GM19372 (cell line): ENCODE measurements around the gene IFITM10.
"Not testable (repeated sequence)": the region's sequence is repeated elsewhere in the genome, so short reads cannot be mapped to it uniquely, and the experiment has no call there.

Source experiments
- ATAC-seq: cut with Tn5 transposase; IDR thresholded peaks from one replicate; pipeline ENCODE4 v1.9.1; 2021; ENCODE audit warnings: mild to moderate bottlenecking, low read depth, moderate library complexity; ENCODE audit not compliant: unreplicated experiment

Gene IFITM10

DNA sequence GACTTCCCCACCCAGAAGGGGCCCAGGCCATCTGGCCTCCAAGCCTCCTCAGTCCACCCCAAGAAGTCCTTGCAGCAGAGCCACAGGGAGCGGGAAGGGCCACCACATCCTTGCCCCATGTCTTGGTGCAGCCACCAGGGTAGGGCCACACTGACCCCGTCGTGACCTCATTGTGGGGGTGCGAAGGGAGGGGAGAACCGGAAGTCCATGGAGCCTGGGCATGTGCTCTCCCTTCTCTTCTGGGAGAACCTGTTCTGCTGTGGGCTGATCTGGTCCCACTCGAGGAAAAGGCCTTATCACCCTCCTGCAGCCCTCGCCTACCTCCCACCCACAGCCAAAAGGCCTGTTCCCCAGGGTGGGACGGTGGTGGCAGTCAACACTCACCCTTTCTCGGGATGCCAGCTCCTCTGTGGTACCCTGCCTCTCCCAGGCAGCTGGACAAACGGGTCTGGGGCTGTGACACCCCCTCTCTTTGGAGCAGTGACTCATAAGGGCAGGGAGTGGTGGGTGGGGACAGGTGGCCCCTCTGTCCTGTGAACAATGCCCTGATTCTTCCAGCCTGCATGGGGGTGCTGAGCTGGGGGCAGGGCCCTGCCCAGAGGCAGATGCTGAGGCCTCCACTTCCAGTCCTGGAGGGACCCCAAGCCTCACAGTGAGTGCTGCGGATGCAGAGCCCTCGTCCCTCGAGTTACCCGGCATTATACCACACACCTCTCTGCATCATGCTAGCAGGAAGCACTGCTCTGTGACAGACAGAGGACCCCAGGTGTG is 27.9 kb upstream of the IFITM10 start:
- ATAC-seq, result no peak

DNA sequence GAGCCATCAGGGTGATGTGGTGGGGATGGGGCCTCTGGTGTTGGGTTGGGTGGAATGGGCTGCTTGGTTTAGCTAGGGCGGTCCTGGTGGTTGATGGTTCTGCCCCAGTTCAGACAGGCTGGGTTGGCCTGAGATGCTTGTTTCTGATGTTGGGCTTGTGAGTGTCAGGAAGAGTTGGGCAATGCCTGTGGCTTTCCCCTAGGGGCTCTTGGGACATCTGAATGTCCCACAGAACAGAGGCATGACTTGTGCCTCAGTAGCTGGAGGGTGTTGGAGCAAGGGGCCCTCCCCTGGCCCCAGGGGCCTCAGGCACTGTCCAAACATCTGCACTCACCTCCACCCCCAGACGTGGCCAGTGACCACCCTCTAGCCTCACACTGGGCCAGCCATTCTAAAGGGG is 27.3 kb upstream of the IFITM10 start:
- ATAC-seq, result no peak

DNA sequence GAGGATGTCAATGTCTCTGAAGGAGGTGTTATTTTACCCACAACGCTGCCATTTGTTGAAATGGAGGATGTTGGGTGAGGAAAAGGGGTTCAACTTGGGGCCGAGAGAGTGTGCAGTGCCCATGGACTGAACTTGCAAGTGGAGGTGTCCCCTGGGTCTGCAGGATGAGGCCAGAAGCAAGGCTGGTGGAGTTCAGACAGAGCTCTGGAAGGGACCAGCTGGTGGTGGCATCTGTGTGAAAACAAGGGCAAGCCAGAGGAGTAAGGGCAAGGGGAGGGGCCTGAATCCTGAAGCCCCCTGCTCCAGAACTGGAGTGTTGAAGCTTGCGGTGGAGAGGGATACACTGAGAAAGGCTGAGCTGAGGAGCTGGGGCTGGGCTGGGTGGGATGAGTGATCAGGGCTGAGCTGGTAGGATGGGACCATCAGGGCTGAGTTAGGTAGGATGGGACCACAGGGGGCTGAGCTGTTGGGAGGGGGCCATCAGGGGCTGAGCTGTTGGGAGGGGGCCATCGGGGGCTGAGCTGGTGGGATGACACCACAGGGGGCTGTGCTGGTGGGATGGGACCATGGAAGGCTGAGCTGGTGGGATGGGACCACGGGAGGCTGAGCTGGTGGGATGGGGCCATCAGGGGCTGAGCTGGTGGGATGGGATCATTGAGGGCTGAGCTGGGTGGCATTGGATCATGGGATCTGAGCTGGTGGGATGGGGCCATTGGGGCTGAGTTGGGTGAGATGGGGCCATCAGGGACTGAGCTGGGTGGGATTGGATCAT is 26.7 kb upstream of the IFITM10 start:
- no peak for ATAC-seq

DNA sequence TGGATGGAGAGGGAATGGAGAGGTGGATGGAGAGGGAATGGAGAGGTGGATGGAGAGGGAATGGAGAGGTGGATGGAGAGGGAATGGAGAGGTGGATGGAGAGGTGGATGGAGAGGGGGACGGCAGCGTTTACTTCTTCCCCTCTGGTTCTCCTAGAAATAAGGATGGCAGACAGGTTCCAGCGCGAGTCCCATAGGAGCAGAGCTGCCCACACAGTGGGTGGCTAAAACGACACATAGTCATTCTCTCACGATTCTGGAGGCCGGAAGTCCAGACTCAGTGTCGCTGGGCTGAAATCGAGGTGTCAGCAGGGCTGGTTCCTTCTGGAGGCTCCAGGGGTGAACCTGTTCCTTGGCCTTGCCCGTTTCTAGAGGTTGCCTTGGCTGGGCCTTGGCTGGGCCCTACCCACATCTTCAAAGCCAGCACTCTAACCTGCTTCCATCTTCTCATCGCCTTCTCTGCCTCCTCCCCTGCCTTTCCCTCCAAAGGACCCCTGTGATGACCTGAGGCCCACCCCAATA is 26.0 kb upstream of the IFITM10 start:
- no peak for ATAC-seq

DNA sequence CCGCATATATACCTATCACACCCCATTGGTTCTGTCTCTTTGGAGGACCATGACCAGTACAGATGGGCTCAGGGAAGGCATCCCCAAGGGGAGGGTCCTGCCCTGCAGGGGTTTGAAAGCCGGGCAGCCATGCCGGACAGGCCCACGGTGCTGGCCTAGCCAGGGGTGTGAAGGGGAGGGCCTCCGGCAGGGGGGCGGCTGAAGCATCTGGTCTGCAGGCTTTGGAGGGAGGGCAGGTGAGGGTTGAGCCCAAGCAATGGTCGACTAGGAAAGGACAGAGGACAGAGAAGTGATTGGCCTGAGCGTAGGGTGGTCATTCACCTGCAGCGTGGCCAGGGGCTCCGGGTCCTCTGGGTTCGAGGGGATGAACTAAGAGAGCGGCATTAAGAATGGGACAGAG is 24.5 kb upstream of the IFITM10 start:
- ATAC-seq, result no peak

DNA sequence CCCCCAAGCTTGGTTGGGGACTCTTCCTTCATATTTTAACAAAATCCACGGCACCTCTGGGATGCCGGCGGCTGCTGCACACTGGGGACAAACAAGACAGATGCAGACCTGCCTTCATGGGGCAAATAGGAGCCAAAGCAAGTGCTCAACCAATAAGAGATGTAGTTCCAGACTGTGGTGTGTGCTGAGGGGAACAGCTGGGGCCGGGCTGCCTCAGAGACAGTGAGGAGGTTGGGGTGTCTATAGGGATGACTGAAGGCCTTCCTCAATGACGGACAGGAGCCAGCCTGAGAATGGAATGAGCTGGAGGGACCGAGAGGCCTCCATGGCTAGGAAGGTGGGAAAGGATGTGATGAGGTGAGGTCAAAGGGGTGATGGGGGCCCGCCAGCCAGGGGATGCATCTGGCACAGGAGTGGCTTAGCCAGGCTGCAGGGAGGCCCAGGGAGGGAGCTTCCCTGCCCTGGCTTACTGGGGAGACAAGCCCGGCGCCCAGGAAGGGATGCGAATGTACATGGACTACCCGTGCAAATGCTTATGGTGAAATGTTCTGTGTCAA is 23.7 kb upstream of the IFITM10 start:
- no peak for ATAC-seq

DNA sequence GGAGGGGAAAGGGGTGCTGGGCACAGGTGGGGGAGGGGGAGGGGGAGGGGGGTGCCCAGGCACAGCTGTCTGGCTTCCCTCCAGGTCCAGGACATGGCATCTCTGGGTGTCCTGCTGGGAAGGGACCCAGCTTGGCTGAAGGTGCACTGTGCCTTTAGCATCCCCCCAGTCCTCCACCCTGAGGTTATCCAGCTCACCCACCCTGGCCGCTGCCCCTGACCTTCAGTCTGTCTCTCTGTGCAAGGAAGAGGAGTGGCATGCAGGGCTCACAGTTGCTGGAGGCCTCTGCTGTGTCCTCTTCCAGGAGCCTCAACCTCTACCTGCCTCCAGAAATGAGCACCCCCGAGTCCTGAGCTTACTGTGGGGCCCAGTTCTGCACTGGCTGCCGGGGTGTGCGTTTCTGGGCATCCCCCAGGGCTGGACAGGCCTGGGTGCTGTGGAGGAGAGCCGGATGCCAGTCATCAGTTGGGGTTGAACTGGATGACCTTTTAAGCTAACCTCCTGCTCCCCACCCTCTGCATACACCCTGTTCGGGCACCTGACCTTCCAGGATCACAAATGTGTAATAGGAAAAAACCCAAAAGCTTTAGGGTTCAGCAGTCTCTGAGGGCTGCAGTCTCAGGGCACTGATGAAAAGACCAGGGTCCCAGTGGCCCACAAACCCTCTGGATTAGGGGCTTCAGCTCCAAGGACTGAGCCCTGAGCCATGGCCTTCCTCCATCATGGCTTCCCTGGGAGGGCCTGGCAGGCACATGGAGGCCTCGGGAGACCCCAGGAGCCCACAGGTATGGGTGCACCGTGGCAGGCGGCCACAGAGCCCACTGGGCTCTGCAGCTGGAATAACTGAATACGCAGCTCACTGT is 23.0 kb upstream of the IFITM10 start:
- no peak for ATAC-seq

DNA sequence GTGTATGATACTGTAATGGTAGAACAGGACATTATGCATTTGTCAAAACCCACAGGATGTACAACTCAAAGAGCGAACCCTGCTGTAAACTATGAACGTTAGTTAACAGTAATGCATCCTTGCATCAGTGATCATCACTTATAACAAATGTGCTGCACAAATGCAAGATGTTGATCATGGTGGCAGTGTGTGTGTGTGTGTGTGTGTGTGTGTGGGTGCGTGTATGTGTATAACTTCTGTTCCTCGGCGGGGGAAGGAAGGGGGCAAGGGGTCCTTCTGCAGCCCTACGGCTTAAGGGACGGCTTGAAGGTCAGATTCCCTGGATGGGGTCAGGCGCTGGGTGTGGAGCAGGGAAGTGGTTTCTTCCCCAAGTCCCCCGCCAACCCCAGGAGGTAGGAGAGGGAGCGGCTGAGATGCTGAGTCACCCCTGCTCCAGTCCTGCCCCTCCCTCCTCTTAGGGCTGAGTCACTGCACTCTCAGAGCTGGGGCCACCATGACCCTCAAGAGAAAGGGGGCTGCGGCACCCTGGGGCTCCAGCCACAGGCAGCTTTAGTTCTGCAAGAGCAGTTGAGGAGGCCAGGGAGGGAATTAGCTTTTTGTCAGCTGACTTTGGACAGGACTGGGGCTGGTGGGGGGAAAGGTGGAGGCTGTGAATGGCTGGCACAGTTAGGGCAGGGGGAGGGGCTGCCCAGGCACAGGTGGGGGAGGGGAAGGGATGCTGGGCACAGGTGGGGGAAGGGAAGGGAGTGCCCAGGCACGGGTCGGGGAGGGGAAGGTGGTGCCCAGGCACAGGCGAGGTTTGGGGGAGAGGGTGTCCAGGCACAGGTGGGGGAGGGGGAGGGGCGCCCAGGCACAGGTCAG is 22.1 kb upstream of the IFITM10 start:
- no peak for ATAC-seq

DNA sequence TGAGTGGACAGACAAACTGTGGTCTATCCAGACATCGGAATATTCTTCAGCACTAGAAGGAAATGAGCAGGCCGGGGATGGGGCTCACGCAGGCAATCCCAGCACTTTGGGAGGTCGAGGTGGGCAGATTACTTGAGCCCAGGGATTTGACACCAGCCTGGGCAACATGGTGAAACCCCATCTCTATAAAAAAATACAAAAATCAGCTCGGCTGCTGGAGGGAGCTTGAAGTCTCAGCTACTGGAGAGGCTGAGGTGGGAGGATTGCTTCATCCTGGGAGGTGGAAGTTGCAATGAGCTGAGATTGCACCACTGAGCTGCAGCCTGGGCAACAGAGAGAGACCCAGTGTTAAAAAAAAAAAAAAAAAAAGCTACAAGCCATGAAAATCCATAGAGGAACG is 21.3 kb upstream of the IFITM10 start:
- no peak for ATAC-seq

DNA sequence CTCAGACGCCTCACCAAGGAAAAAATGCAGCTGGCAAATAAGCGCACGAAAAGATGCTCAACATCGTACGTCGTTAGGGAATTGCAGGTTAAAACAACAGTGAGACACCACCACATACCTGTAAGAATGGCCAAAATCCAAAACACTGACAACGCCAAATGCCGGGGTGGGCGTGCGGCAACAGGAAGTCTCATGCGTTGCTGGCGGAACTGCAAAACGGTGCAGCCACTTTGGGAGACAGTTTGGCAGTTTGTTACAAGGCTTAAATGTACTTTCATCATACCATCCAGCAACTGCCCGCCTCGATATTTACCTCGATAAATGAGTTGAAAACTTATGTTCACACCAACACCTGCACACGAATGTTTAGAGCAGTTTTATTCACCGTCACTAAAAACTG is 20.9 kb upstream of the IFITM10 start:
- no peak for ATAC-seq

DNA sequence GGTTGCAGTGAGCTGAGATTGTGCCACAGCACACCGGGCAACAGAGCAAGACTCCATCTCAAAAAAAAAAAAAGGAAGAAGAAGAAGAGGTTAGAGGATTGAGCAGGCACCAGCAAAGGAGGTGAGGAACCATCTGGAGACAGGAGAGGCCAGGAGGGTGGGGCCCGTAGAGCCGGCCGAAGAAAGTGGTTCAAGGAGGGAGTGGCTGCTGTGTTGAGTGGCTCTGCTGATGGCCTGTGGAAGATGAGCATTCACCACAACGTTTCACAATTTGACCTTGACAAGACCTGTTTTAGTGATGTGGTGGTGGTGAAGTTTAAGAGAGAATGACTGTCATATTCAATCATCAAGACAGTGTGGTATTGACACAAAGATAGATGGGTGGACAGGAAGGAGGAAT is 20.1 kb upstream of the IFITM10 start:
- no peak for ATAC-seq

DNA sequence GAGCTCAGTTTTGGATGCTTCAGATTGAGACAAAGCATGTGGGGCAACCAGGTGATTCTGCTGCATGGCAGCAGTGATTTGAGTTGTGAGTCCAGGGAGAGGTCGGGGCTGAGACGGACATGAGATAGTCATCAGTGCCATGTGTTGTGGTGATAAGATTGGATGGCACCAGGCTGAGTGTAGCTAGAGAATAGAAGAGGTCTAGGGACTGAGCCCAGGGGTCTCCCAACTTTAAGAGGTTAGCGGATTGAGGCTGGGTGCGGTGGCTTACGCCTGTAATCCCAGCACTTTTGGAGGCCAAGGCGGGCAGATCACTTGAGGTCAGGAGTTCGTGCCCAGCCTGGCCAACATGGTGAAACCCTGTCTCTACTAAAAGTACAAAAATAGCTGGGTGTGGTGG is 19.7 kb upstream of the IFITM10 start:
- ATAC-seq, result no peak

DNA sequence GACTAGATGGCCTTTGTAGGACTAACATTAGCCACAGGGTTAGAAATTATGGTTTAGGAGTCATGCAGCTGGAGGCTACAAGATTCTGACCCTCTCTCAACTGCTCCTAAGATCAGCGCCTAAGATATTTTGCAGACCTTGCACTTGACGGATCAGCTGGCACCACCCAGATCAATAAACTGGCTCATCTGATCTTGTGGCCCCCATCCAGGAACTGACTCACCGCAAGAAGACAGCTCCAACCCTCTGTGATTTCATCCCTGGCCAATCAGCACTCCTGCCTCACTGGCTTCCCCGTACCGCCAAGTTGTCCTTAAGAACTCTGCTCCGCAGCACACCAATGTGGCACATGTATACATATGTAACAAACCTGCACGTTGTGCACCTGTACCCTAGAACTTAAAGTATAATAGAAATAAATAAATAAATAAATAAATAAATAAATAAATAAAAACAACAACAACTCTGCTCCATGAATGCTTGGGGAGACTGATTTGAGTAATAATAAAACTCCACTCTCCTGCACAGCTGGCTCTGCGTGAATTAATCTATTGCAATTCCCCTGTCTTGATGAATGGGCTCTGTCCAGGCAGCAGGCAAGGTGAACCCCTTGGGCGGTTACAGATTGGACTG is 19.0 kb upstream of the IFITM10 start:
- ATAC-seq, result not testable (repeated sequence)

DNA sequence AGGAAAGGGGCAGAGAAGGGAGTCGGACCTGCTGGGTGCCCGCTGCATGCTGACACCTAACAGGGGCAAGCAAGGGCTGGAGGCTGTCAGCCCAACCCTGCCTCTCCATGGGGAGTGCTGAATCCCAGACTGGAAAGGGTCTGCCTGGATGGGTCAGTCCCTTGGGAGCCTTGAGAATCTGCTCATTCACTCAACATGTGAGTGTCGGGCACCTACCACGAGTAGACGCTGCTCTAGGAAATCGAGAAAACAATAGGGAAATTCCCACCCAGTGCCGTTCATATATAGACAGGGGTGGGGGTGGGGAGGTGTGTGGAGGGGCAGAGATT is 17.7 kb upstream of the IFITM10 start:
- no peak for ATAC-seq

DNA sequence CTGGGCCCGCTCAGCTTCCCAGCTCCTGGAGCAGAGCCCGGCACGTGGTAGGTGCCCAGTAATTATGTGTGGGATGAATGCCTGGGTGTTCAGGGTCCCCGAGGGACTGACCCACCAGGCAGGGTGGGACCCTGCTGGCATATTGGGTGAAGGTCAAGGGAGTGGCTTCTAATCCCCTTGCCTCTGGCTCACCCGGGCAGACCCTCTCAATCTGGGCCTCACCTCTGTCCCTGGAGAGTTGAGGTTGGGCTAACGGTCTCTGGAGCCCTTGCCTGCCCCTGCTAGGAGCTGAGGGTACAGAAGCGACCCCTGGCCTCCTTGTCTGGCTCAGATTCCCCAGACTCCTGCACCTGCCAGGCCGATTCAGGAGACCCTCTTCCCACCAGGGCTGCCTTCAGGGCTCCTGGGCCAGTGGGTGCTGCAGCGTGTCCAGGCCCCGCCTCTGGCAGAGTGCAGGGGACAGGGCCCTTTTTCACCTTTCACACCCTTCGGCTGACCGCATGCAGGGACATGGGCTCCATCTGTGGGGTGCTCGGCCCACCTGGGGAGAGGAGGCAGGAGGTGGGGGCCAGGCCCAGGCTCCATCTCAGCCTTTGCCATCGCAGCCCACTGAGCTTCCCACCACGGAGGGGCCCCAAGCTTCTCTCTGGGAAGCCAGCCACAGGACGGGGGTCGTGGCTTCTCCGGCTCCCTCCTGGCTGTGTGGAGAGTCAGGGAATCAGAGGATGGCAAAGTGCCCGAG is 17.2 kb upstream of the IFITM10 start:
- no peak for ATAC-seq

DNA sequence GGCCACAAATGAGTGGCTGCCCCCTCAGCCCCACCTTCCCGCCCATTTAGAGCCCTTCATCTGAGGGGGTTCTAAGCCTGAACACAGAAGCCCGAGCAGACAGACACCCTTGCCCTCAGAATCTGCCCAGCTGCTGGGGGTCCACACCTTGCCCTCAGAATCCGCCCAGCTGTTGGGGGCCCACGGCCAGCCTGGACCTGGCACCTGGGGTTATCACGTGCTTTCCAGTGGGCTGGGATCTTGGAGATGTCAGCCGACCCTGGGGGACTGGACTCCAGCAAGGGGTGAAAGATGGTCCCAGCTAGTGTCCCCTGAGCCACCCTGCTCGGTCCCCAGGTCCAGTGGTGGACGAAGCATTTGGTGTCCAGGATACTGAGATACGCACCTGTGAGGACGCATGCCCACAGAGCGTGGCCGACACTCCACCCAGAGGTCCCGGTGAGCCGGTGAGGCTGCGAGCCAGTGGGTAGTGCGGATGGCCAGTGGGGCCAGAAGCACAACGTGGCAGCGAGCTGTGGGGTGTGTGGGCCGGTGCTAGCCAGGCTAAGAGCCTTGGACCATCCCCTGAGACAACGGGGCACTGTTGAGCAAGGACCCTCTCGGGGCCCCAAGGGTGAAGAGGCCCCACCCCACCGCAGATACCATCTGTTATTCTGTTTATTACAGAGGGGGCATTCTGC is 16.5 kb upstream of the IFITM10 start:
- no peak for ATAC-seq

DNA sequence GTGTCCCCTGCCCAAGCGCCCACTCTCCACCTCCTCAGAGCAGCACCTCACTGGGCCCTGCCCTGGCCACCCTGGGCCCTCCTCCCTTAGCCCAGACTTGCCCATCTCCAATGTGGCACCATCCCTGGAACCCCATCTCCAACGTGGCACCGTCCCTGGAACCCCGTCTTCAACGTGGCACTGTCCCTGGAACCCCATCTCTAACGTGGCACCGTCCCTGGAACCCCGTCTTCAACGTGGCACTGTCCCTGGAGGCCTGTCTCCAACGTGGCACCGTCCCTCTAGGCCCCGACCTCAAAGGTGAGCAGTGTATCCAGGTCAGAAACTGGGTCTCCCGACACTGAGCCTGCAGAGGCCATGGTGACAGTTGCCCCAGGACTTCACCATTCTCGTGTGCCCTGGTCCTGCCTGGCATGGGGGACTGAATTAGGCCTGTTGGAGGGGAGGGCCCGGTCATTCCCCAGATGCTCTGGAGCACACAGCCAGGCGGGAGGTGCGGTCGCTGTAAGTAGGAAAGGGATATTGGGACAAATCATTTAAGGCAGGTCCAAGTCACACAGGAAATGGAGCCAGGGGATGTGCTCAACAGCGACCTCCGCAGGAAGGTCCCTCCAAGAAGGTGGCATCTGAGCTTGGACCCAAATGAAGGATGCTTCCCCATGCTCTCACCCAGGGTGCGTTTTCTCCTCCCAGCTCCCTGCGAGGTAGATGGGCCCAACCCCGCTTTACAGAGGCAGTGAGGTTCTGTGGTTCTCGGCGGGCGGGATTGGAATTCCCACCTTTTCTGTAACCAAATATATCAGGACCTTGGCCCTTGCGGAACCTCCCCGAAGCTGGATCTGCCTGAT is 15.7 kb upstream of the IFITM10 start:
- ATAC-seq, result no peak
